Measurements from ENCODE around the gene ISL2. TPM values are rescaled to one million over a fixed set of nuclear protein-coding genes. Genes with fewer than 3 reads are reported as not detected.
A peak's percentile ranks its signal among the peaks of the same experiment; 100 is the strongest.

The ISL2 gene
- total and polyA plus RNA-seq, 2 of the 4 experiments (the other 2 are of a cell fraction), result 1.3 to 3.6 TPM

DNA sequence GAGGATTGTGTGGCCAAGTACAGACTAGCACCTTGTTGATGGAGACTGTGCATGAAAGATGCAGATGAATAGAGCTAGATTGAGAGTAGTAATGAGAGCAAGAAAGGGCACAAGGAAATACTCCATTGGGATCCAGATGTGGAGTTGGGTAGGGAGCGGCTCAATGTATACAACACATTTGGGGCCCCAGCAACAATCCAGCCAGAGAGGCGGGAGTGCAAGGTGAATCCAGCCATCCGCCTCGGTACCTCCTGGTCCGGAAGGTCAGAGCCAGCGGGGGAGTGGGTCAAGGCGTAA, 9.0 kb downstream of the ISL2 start:
- POLR2A ChIA-PET (ENCODE audit: unreplicated experiment), result no interaction called here
- H2BK5ac ChIP-seq (ENCODE audit: low read depth, low read length, poor library complexity, severe bottlenecking), result no peak overlapping the region
- CTCF ChIA-PET, result interaction anchor here (0.6 kb wide), 1 partner anchor 452 kb away, joined by 4 read pairs; no protein-coding TSS in a partner anchor
- H3K36me3 ChIP-seq (ENCODE audit: control insufficient read depth, insufficient read depth, low read length), result peaks cover 14% of the 10 kb centered on the region
- H3K4me2 ChIP-seq (ENCODE audit: low read depth, low read length), result no peak overlapping the region; the same call in 1 of the 2 replicates
- H3K4ac ChIP-seq (ENCODE audit: low read depth, low read length), result no peak overlapping the region
- H3K27me3 ChIP-seq (ENCODE audit: control insufficient read depth, insufficient read depth, low read length), result peaks cover 18% of the 10 kb centered on the region
- in situ Hi-C loops (cut with MboI; ENCODE audit: low sequenced_read_pairs) (no loop called here), intact Hi-C loops (cut with micrococcal nuclease) (loop anchor here (5.0 to 10.0 kb wide), 2 partner anchors 229 to 522 kb away; no protein-coding TSS in a partner anchor), dilution Hi-C loops (cut with HindIII; ENCODE audit: low sequenced_read_pairs, unreplicated experiment) (no loop called here)
- no peak overlapping the region for H3K18ac ChIP-seq (ENCODE audit: low read depth, low read length)
- H3K9me1 ChIP-seq (ENCODE audit: insufficient read depth, low read length), result no peaks in the 10 kb centered on the region; the same call in 1 of the 2 replicates
- H3K56ac ChIP-seq (ENCODE audit: extremely low read depth, insufficient read depth, low read length), result no peak overlapping the region
- H2AK5ac ChIP-seq (ENCODE audit: low read depth, low read length), result peak overlapping the region; percentile 51; the same call in 1 of the 2 replicates
- H2AK9ac ChIP-seq (replicated peaks; ENCODE audit: low read depth, low read length, poor library complexity), result no peak overlapping the region
- no peak for TF ChIP-seq SMC3 (IDR thresholded peaks at IDR 0.05; ENCODE audit: low read depth, low read length)
- TF ChIP-seq RFX5 (IDR thresholded peaks at IDR 0.05; ENCODE audit: low read depth, low read length), result no peak
- no peak for TF ChIP-seq MAFK (IDR thresholded peaks at IDR 0.05; ENCODE audit: low read depth, low read length)
- TF ChIP-seq RAD21 (IDR thresholded peaks at IDR 0.05; ENCODE audit: low read length), result no peak
- TF ChIP-seq, protein P1, sequence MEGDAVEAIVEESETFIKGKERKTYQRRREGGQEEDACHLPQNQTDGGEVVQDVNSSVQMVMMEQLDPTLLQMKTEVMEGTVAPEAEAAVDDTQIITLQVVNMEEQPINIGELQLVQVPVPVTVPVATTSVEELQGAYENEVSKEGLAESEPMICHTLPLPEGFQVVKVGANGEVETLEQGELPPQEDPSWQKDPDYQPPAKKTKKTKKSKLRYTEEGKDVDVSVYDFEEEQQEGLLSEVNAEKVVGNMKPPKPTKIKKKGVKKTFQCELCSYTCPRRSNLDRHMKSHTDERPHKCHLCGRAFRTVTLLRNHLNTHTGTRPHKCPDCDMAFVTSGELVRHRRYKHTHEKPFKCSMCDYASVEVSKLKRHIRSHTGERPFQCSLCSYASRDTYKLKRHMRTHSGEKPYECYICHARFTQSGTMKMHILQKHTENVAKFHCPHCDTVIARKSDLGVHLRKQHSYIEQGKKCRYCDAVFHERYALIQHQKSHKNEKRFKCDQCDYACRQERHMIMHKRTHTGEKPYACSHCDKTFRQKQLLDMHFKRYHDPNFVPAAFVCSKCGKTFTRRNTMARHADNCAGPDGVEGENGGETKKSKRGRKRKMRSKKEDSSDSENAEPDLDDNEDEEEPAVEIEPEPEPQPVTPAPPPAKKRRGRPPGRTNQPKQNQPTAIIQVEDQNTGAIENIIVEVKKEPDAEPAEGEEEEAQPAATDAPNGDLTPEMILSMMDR (conservative IDR thresholded peaks at IDR 0.05; ENCODE audit: low read depth, low read length), result no peak
- no peak for TF ChIP-seq MXI1 (IDR thresholded peaks at IDR 0.05; ENCODE audit: borderline replicate concordance, low read depth, low read length)
- TF ChIP-seq FOS (IDR thresholded peaks at IDR 0.05; ENCODE audit: low read depth, low read length), result no peak
- TF ChIP-seq RCOR1 (IDR thresholded peaks at IDR 0.05; ENCODE audit: insufficient replicate concordance, low read length), result no peak
- TF ChIP-seq MAZ (IDR thresholded peaks at IDR 0.05; ENCODE audit: borderline replicate concordance, low read depth, low read length), result no peak
- no peak for TF ChIP-seq POLR2A (IDR thresholded peaks at IDR 0.05; ENCODE audit: low read depth, low read length)
- TF ChIP-seq, protein P2, sequence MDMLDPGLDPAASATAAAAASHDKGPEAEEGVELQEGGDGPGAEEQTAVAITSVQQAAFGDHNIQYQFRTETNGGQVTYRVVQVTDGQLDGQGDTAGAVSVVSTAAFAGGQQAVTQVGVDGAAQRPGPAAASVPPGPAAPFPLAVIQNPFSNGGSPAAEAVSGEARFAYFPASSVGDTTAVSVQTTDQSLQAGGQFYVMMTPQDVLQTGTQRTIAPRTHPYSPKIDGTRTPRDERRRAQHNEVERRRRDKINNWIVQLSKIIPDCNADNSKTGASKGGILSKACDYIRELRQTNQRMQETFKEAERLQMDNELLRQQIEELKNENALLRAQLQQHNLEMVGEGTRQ (IDR thresholded peaks at IDR 0.05; ENCODE audit: low read depth, low read length), result no peak
- TF ChIP-seq CEBPB (IDR thresholded peaks at IDR 0.05; ENCODE audit: low read depth, low read length), result no peak
- BruUV-seq (replicated peaks), result no TSS peak
- H2AFZ ChIP-seq (replicated peaks; ENCODE audit: low read length, poor library complexity), result peak overlapping the region; percentile 78
- H3K27ac ChIP-seq (ENCODE audit: insufficient read depth, low read length), result no peak overlapping the region
- H2BK15ac ChIP-seq (ENCODE audit: low read depth, low read length), result no peak overlapping the region
- H4K8ac ChIP-seq (ENCODE audit: low read depth in 2 of 2, low read length in 2 of 2), result no peak overlapping the region
- ATAC-seq (ENCODE audit: low read depth) (no peak), DNase-seq (no peak)
- H3K23ac ChIP-seq (ENCODE audit: low read depth, low read length), result 0 out of 2 replicates have a peak overlapping the region, but pooled peaks have one; percentile 16
- H3K9ac ChIP-seq (ENCODE audit: low read depth, low read length), result no peak overlapping the region
- H3K79me1 ChIP-seq (ENCODE audit: low read depth in 1 of 2, low read length in 2 of 2), result 0 out of 4 replicates have a peak, but pooled peaks cover 0 to 2% of the 10 kb centered on the region in 2 experiments
- peaks cover 3% of the 10 kb centered on the region; the same call in 1 of the 2 replicates for H3K9me3 ChIP-seq (ENCODE audit: control insufficient read depth, insufficient read depth, low read length)
- WGBS, 2 experiments (ENCODE audit: extremely low coverage in 2 of 2, insufficient read length in 1 of 2), result no CpG with 5 or more reads among the region's 7 CpGs
- H2BK120ac ChIP-seq (ENCODE audit: low read depth, low read length), result no peak overlapping the region
- H4K91ac ChIP-seq (ENCODE audit: insufficient read depth, low read depth, low read length), result no peak overlapping the region
- H4K5ac ChIP-seq (ENCODE audit: low read depth, low read length), result no peak overlapping the region
- H3K4me3 ChIP-seq (ENCODE audit: insufficient read depth, low read depth, low read length), result no peak overlapping the region
- peaks cover 4% of the 10 kb centered on the region for H3K4me1 ChIP-seq (ENCODE audit: control insufficient read depth, insufficient read depth, low read length)
- H4K20me1 ChIP-seq (ENCODE audit: insufficient read depth, low read length), result peaks cover 6% of the 10 kb centered on the region; the same call in 1 of the 2 replicates
- no peak overlapping the region; the same call in 1 of the 2 replicates for H3K14ac ChIP-seq (replicated peaks; ENCODE audit: low read depth, low read length)
- H2BK20ac ChIP-seq (ENCODE audit: low read depth, low read length), result no peak overlapping the region
